HCT116 (cell line): ENCODE data around the gene DCK.

ENCODE experiments used
- CTCF ChIP-seq, 3 experiments: fragments of 200-600 bp in 1 of 3; sonication (generic) in 1 of 3; IDR thresholded peaks in 2 of 3; conservative IDR thresholded peaks in 1 of 3; 2 replicates each; pipeline ENCODE4 v1.5.1; 2012 to 2017; ENCODE audit warnings: low read depth in 2 of 3, low read length in 2 of 3, antibody characterized with exemption in 1 of 3, borderline replicate concordance in 1 of 3, control low read depth in 1 of 3, mild to moderate bottlenecking in 1 of 3, mixed read lengths in 1 of 3, mixed run types in 1 of 3, moderate library complexity in 1 of 3; ENCODE audit not compliant: insufficient read depth in 1 of 3
- EZH2 ChIP-seq: fragments of 200-600 bp; sonication (generic); IDR thresholded peaks from 2 replicates; pipeline ENCODE4 v1.6.1; 2017; ENCODE audit warnings: antibody characterized with exemption, mixed run types
- TCF7L2 ChIP-seq: IDR thresholded peaks from 2 replicates; pipeline ENCODE4 v1.7.0; 2011; ENCODE audit warnings: borderline replicate concordance, inconsistent platforms; ENCODE audit not compliant: insufficient read depth, insufficient read length; ENCODE audit errors: extremely low read depth

- TF ChIP-seq CTCF (IDR thresholded peaks at IDR 0.05 in 2 of 3, conservative IDR thresholded peaks at IDR 0.05 in 1 of 3; ENCODE audit: borderline replicate concordance in 1 of 3, insufficient read depth in 1 of 3, low read depth in 2 of 3, low read length in 2 of 3) (no peak), TCF7L2 (no peak), EZH2 (no peak)
Measured at GRCh38 chr4:71009086-71009485, 15.6 kb downstream of the DCK start.
